GM18520 (cell line): Measurements from ENCODE around the gene DSG2.
A peak's percentile ranks its signal among the peaks of the same experiment; 100 is the strongest.
"Not testable (repeated sequence)": the region's sequence is repeated elsewhere in the genome, so short reads cannot be mapped to it uniquely, and the experiment has no call there.

Experiments
- ATAC-seq: cut with Tn5 transposase; IDR thresholded peaks from one replicate; pipeline ENCODE4 v1.9.1; 2021; ENCODE audit not compliant: unreplicated experiment

DSG2 gene

DNA sequence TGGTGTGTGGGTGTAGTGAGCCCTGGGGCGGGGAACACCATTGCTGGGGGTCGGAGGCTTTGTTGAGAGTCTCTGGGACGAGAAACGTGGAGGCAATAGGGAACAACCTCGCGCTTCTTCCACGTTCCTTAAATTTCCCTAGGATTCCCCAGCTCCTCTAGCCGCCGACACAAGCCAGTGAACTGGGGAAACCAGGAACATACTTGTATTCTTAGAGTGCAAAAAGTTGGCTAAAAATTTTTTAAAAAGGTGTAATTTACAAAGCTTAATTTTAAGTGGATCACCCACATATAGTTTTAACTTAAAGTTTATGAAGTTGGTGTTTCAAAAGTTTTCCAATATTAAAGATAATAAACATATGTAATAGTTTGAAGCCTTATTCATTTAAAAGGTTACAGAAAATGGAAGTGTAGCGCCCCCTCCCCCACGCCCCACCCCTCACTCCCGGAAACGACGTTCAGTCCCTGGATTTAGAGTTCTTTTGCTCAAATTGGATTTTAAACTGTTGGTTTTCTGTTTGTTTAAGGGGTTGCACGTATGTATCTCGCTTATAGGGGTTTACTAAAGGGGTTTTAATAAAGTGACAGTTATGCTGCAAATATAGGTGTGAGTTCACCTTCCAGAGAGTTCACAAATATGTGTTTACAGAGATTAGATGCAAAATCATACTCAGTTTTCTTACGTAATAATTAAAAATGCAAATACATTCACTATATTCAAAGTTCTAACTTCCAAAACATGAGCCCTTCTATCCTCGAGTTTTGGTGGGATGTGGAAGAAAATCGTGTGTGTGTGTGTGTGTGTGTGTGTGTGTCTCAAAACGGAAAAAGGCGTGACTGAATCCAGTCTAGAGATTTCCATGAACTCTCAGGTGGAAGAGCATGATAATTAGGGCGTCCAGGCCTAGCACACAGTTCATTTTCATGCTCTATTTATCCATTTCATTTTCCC lies 872 bp downstream of the DSG2 start:
- ATAC-seq, result no peak

DNA sequence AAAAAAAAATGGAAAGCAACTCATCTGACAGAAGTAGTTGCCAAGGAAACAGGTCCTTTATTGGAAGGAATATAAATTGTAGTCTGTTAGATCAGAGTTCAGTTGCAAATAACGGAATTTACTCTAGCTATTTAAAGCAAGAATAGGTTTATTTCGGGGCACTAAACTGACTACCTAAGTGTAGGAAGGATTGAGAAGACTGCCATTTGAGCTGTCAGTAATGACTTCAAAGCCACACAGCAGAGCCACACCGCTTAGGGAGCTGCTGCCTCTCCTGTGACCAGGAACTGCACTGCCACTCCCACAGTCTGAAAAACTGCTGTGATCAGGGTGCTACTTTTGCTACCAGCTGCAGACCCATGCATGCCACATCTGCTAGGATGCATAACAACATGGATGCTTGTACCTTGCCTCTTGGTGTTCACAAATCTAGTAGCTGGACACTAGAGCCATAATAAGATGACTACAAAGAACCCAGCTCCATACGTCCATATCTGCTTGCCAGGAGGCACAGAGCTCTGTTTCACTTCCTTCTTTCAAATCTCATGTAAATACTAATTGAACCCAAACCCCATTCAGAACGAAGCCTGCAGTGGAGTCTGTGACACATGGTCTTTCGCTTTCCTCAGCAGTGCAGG lies 2.2 kb downstream of the DSG2 start:
- ATAC-seq, result peak; percentile 89

DNA sequence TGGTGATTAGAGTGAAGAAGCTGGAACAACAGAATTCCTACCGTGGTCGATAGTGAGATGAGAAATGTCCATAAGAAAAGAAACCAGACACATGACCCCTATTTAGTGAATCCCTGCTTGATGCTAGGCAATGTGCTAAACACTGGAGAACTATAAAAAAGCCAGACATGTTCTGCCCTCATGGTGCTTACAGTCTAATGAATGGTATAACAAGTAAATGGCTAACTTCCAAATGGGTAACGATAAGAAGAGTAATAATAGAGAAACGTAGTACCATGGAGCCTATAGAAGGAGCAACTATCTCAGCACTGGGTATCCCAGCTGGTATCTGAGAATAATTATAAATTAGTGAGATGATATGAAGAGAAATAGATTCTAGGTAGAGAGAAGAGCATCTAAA lies 5.0 kb downstream of the DSG2 start:
- no peak for ATAC-seq

DNA sequence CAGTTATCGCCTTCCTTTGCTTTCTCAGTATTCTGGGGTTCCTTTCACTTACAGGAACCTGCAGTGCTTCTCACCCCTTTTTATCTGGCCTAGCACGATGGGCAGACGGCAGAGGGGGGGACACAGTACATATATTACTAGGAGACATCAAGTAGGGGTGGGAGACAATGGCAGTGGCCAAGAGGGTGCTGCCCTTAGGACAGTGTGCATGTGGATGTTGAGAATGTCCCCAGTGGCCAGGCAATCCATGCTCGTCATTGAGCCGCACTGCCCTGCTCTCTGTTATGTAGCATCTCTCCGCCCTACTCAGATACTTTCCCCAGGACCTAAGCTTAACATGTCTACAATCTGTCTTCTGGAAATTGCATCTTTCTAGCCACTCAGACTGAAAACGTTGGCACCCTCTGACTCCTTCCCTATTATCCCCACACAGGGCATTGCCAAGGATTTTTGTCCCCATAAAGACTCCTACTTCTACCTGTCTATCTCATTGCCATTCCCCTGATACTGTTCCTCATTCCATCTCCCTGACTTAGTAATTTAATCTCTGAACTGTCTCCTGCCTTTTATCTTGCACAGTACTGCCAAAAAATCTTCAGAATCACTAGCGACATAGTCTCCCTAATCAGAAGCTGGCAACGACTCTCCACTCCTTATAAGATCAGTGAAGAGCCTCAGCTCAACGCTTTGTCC lies 6.6 kb downstream of the DSG2 start:
- no peak for ATAC-seq

- ATAC-seq, result no peak
Observed at GRCh38 chr18:31505156-31505555, 7.2 kb downstream of the DSG2 start.

DNA sequence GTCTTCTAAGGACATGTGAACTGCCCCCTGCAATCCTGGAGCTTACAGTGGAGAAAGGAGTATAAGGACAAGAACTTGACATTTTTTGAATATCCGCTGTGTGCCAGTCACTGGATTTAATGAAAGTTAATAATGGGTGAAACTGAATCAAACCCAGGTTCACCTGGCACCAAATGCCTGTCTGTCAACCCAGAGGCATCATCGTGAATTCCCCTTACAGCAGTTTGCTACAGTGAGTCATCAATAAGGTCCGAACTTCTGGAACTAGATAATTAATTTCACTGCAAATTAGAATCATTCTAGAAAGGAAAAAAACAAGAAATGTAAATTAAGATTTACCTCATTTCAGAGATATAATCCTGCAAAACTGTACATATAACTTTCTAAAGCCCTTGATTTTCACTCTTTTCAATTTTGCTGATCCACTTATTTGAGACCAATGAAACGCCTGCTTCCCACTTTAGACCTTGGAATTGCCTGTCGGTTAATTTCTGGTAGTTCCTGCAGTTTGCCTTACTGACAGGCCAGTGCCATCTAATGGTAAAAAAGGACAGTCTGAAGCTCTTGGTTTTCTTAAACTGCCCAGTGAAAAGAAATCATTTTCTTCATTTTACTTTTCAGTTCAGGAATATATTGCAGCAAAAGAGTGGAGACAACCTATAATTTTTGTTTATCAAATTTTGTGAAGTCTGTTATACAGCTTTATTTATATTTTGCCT lies 8.2 kb downstream of the DSG2 start:
- no peak for ATAC-seq

- not testable (repeated sequence) for ATAC-seq
Observed at GRCh38 chr18:31507124-31507523, 9.1 kb downstream of the DSG2 start.

GRCh38 chr18:31508781-31509180 lies 10.8 kb downstream of the DSG2 start:
- ATAC-seq, result no peak

- ATAC-seq, result no peak
Observed at GRCh38 chr18:31509571-31509970, 11.6 kb downstream of the DSG2 start.

DNA sequence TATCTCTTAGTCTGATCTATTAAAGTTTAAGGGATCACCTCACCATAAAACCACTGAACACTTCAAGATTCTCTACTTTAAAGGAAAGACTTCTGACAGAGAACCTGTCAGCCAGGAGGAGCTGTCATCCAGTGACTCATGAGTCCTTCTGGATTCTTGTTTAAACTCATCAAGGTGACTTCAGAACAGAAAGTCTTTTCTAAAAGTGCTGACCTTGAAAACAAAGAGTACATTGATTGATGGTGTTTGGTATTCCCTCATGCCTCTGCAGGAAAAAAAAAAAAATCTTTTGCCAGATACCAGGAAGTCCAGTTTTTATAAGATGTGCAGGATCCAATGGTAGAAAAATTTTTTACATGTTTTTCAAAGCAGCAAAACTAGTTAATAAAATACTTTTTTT lies 12.3 kb downstream of the DSG2 start:
- ATAC-seq, result no peak

- ATAC-seq, result no peak
Observed at GRCh38 chr18:31511098-31511497, 13.1 kb downstream of the DSG2 start.

GRCh38 chr18:31512203-31512764 lies 14.3 kb downstream of the DSG2 start:
- ATAC-seq, result no peak

DNA sequence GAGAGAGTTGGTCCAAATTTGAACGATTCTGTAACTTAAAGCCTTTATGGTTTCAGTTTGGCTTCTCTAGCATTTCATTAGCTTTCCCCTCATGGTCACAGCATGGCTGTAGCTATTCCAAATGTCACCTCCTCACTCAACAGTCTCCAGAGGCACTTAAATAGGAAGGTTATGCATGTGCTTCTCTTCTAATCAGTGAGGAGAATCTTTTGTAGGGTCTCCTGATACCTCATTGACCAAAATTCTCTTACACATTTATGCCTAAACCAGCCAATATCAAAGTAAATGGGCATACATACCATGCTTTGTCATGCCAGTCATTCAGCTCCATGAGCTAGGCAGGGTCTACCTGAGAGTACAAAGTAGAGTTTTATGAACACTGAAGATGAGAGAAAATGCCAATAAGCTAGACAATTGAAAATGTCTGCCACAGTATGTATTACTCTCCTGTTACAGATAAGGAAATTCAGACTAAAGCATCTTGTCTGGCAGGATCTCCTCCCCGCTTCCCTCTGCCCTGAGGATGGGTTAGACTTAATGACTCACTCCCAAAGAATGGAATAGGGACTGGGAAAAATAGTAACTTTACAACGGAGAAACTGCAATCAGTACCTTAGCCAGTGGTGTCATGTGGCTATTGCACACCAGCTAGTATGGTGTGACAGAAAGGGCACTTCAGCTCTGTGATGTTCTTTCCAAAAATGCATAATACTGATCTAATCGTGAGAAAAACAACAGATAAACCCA lies 15.4 kb downstream of the DSG2 start:
- ATAC-seq, result no peak

DNA sequence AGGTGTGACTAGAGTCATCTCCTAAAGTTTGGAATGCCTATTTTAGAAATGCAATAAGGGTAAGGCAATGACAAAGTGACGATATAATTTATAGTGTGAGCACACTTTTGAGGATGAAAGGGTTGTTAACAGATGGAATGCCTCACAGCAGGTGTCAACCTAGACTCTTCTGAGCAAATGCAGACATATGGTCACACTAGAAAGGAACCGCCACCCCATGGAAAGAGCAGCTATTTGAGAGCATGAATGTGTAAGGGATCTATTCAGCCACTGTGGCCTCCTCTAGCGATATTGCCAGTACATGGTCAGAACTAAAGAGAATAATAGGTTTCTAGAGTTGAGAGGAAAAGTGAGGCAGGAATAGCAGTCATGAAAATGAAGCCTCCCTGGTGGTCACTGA lies 18.5 kb downstream of the DSG2 start:
- ATAC-seq, result no peak

DNA sequence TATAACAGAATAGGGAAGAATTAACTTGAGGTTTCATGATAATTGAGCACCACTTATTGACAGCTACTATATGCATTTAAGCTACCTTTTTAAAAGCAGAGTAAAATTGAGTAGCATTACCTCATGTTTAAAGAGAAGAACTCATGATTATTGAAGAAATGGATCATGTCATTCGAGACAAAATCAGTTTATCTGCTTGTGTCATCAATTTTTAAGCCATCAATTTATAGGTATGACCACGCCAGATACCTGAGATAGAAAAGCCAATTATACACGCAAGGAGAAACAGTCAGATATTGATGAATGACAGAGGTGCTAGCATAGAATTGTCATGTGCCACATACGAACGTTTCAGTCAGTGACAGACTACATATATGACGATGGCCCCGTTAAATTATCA lies 28.4 kb downstream of the DSG2 start:
- no peak for ATAC-seq

DNA sequence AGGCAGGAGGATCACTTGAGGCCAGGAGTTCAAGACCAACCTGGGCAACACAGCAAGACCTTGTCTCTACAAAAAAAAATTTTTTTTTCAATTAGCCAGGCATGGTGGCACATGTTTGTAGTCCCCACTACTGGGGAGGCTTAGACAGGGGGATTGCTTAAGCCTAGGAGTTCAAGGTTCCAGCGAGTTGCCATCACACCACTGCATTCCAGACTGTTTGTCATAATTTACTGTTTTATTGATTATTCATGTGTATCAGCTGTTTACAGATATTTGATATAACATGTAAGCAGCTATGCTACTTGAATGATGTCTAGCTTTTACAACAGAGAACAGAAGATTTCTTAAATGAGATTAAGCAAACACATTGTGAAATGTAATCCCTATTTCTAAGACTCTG lies 35.3 kb downstream of the DSG2 start:
- ATAC-seq, result no peak

DNA sequence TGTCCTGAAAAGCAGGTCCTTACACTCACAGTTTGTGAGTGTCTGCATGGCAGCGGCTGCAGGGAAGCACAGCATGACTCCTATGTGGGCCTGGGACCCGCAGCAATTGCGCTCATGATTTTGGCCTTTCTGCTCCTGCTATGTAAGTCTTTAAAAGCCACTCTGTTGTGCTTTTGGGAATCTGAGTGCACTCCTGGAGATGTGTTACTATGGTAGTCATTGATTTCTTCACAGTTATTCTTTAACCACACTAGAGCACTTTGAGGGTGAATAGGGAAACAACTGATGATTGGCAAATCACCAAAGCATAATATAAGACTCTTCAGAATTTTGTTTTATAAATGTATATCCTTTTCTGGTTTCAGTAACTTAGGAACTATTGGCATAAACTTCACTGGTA lies 40.9 kb downstream of the DSG2 start:
- ATAC-seq, result no peak

DNA sequence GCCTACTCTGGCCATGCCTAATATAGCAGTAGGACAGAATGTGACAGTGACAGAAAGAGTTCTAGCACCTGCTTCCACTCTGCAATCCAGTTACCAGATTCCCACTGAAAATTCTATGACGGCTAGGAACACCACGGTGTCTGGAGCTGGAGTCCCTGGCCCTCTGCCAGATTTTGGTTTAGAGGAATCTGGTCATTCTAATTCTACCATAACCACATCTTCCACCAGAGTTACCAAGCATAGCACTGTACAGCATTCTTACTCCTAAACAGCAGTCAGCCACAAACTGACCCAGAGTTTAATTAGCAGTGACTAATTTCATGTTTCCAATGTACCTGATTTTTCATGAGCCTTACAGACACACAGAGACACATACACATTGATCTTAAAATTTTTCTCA lies 48.5 kb downstream of the DSG2 start:
- no peak for ATAC-seq

GRCh38 chr18:31548853-31549252 lies 50.9 kb downstream of the DSG2 start:
- no peak for ATAC-seq

DNA sequence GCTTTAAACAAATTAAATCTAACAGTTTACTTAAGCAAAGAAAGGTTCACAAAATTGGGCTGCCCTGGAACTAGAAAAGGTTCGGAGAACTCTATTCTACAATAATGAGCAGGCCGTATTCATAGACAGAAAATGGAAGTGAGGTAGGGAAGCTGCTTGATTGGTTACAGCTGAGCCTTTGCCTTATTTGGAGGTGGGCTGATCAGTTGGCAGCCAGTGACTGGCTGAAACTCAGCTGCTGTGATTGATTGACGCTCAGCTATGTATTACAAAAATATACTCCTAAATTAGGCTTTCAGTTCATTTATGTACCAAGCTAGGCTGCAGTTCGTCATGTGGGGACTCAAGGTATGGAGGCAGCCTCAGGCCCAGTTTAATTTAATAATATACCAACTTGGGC lies 51.4 kb downstream of the DSG2 start:
- ATAC-seq, result no peak
